GM19397 (cell line): ENCODE measurements around the gene CBX3.
"Not testable (repeated sequence)": the region's sequence is repeated elsewhere in the genome, so short reads cannot be mapped to it uniquely, and the experiment has no call there.

Experiments
- ATAC-seq: cut with Tn5 transposase; IDR thresholded peaks from one replicate; pipeline ENCODE4 v1.9.1; 2021; ENCODE audit warnings: mild to moderate bottlenecking, moderate library complexity; ENCODE audit not compliant: unreplicated experiment

CBX3 gene

DNA sequence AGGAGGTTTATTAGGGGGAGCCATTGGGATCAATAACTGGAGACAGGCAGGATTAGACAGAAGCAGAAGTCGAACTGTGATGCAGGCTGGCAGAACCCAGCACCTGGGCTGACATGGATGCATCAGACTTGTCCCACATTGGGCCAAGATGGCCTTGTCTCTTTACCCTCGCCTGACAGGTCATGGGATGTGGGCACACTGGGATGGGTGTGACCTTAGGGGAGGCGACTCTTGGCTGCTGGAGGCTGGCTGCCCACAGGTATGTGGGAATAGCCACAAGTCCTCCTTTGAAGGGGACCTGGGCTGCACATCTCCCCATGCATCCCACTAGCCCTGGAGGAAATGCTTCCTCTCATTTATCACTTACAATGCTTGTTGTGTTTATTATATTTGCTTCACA lies 32.3 kb upstream of the CBX3 start:
- ATAC-seq, result no peak

DNA sequence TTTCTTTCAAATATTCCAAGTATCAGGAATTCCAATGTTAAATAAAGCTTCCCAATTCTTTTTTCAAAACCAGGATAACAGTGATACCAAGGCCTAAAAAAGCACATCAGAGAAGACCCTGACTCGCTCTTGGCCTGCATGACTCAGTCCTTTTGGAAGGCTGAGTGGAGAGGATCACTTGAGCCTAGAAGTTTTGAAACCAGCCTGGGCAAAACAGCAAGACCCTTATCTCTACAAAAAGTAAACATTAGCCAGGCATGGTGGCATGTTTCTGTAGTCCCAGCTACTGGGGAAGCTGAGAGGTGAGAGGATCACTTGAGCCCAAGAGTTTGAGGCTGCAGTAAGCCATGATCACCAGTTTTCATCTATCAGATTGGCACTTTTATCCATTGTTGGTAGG lies 30.9 kb upstream of the CBX3 start:
- no peak for ATAC-seq

GRCh38 chr7:26171601-26172000 lies 29.9 kb upstream of the CBX3 start:
- no peak for ATAC-seq

- no peak for ATAC-seq
These were observed 29.5 kb upstream of the CBX3 start for GRCh38 chr7:26172048-26172447.

DNA sequence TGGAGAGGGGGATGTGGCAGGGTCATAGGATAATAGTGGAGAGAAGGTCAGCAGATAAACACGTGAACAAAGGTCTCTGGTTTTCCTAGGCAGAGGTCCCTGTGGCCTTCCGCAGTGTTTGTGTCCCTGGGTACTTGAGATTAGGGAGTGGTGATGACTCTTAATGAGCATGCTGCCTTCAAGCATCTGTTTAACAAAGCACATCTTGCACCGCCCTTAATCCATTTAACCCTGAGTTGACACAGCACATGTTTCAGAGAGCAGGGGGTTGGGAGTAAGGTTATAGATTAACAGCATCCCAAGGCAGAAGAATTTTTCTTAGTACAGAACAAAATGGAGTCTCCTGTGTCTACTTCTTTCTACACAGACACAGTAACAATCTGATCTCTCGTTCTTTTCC lies 25.6 kb upstream of the CBX3 start:
- ATAC-seq, result not testable (repeated sequence)

- not testable (repeated sequence) for ATAC-seq
These were observed 24.8 kb upstream of the CBX3 start for GRCh38 chr7:26176696-26177095.

DNA sequence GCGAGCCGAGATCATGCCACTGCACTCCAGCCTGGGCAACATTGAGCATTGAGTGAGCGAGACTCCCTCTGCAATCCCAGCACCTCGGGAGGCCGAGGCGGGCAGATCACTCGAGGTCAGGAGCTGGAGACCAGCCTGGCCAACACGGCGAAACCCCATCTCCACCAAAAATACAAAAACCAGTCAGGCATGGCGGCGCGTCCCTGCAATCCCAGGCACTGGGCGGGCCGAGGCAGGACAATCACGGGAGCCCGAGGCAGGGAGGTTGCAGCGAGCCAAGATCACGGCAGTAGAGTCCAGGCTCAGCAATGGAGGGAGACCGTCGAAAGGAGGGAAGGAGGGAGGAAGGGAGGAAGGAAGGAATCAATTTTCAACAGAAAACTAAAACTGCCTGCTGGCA lies 24.3 kb upstream of the CBX3 start:
- not testable (repeated sequence) for ATAC-seq

GRCh38 chr7:26178272-26178960 lies 23.1 kb upstream of the CBX3 start:
- ATAC-seq, result no peak

DNA sequence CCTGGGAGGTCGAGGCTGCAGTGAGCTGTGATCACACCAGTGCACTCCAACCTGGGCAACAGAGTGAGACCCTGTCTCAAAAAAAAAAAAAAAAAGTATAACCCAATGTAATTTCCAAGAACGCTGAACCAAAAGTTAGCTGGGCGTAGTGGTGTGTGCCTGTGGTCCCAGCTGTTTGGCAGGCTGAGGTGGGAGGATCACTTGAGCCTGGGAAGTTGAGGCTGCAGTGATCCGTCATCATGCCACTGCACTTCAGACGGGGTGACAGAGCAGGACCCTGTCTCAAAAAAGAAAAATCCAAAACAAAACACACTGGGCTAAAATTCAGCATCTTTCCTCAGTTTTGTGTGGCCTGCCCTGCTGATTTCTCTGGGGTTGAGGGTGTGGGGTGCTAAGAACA lies 22.1 kb upstream of the CBX3 start:
- ATAC-seq, result no peak

- no peak for ATAC-seq
These were observed 21.6 kb upstream of the CBX3 start for GRCh38 chr7:26179826-26180497.

DNA sequence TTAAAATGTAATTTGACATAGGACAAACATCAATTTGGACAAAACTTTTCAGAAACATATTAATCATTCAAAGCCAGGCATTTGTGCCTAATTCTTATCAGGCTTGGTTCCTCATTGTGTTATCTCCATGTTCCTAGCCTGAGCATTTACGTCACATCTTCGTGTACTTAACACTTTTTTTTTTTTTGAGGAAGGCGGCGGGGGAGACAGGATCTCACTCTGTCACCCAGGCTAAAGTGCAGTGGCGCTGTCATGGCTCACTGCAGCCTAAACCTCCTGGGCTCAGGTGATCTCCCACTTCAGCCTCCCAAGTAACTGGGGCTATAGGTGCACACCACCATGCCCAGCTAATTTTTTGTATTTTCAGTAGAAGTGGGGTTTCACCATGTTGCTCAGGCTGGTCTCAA lies 20.8 kb upstream of the CBX3 start:
- no peak for ATAC-seq

DNA sequence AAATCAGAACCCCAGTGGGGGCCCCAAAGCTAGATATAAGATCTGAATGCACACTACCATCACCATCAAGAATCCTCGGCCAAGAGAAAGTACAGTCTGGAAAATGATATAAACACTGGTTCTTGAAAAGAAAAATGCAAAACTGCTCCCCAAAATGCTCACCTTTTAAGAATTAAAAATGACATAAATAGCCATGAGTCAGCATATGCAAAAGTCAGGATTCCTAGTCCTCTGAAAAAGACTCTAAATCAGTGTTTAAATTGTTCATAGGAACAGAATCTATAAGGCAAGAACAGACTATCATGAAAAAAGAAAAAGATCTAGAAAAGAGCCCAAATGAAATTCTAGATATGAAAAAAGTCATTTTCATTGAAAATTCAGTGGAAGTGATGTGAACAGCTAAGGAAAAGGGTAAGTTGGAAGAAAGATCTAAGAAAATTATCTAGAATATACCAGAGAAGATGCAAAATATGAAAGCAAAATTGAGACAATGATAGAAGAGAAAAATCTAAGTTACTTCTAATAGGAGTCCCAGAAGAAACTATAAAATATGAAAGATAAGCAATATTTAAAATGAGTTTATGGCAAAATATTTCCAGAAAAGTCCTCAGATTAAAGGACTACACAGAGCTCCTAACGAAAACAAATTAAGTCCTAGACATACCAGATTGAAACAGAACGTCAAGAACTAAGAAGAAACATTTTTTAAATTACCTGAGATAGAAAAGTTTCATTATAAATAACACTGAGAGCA lies 19.9 kb upstream of the CBX3 start:
- no peak for ATAC-seq

- no peak for ATAC-seq
These were observed 19.3 kb upstream of the CBX3 start for GRCh38 chr7:26182283-26182682.

DNA sequence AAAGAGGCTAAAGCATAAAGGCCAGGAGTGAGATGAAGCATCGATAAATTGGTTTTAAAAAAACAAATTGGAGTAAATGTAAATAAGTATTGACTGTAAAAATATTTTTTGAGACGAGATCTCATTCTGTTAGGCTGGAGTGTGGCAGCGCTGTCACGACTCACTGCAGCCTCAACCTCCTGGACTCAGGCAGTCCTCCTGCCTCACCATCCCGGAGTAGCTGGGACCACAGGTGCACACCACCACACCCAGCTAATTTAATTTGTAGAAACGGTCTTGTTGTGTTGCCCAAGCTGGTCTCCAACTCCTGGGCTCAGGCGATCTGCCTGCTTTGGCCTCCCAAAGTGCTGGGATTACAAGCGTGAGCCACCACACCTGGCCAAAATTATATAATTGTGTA lies 18.8 kb upstream of the CBX3 start:
- no peak for ATAC-seq

DNA sequence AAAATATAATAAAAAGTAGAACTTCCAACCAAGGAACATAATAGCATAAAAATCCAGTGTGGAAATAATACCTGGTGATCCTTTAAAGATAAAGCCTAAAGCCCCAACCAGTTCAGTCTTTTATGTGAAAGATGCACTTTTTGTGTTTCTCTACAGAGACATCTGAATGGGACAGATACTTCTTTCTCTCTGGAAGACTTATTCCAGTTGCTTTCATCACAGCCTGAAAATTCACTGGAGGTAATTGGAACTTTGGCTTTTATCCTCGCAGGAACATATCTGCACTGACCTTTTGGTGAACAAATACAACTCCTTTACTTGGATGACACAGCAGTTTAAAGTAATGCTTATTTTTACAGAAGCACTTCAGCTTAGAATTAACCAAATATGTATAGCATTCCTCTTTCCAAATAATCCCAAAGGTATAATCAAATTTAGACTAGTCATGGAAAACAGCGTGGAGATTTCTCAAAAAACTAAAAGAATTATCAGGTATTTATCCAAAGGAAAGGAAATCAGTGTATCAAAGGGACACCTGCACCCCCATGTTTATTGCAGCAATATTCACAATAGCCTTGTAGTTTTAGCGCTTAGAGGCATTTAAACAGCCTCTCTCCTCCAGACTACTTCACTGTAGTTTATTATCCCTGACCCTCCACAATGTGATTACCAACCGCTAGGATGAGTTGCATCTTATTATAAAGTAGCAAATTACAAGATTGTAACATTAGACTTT lies 17.8 kb upstream of the CBX3 start:
- ATAC-seq, result no peak

DNA sequence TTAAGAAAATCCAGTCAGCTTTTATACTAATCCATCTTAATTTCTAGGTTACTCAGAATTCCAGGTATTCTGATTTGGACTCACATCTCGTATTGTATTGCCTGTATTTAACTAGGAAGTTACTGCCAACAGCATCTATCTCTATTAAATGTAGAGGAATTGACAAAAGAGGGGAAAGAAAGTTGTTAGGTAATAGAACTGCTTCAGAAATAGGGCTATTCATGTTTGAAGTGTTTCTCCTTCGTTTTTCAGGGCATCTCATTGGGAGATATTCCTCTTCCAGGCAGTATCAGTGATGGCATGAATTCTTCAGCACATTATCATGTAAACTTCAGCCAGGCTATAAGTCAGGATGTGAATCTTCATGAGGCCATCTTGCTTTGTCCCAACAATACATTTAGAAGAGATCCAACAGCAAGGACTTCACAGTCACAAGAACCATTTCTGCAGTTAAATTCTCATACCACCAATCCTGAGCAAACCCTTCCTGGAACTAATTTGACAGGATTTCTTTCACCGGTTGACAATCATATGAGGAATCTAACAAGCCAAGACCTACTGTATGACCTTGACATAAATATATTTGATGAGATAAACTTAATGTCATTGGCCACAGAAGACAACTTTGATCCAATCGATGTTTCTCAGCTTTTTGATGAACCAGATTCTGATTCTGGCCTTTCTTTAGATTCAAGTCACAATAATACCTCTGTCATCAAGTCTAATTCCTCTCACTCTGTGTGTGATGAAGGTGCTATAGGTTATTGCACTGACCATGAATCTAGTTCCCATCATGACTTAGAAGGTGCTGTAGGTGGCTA lies 17.1 kb upstream of the CBX3 start:
- ATAC-seq, result not testable (repeated sequence)

DNA sequence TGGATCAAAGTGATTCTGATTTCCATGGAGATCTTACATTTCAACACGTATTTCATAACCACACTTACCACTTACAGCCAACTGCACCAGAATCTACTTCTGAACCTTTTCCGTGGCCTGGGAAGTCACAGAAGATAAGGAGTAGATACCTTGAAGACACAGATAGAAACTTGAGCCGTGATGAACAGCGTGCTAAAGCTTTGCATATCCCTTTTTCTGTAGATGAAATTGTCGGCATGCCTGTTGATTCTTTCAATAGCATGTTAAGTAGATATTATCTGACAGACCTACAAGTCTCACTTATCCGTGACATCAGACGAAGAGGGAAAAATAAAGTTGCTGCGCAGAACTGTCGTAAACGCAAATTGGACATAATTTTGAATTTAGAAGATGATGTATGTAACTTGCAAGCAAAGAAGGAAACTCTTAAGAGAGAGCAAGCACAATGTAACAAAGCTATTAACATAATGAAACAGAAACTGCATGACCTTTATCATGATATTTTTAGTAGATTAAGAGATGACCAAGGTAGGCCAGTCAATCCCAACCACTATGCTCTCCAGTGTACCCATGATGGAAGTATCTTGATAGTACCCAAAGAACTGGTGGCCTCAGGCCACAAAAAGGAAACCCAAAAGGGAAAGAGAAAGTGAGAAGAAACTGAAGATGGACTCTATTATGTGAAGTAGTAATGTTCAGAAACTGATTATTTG lies 16.3 kb upstream of the CBX3 start:
- no peak for ATAC-seq

GRCh38 chr7:26185844-26186180 lies 15.7 kb upstream of the CBX3 start:
- no peak for ATAC-seq

DNA sequence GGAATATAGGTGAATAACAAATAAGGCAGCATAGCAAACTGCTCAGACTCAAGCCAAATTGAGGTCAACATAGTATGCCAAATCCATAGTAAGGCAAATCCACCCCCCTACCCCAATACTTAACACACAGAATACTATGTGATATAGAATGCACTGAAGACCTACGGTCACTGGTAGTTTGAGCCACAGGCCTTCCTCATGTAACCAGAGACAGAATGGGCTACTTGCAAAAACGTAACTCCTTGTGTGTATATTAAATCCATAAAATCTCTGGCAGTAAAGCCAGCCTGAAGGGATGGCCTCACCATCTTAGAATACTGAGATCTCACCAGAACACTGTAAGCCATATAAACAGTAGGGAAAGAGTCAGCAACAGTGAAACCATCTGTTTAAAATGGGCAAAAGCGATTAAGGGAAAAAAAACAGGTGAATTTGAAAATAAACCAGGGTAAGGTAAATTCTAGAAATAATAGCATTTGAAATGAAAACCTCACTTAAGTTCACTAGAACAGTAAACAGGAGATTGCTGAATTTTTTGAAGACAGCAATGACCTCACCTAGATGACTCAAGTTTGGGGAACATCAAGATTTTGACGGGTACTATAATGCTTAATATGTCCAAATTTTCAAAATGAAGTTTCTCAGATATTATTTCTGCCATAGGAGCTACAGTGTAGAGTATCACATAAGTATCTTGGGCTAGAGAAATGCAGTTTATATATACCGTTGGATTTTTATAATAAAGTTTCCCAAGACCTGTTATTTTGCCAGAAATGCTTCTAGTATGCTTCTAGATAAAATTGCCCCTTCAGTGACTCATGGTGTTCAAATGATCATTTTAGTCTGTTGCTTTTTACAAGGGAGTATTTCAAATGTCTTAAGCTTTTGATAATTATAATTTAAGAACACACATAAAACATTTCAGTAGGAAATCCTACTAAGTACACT lies 14.9 kb upstream of the CBX3 start:
- no peak for ATAC-seq
